Keratinocyte (primary cell): ENCODE results near the gene IGF1R. TPM values are rescaled to one million over a fixed set of nuclear protein-coding genes. Genes with fewer than 3 reads are reported as not detected.

ENCODE experiments used
- DNase-seq: peaks from one replicate; pipeline ENCODE4 v3.0.0-alpha.2; 2011; ENCODE audit warnings: low read depth, missing footprints, low spot score
- FAIRE-seq: peaks from 2 replicates; lab custom pipeline; 2011; peaks lifted over from hg19 to GRCh38; lab: Jason Lieb, UNC
- H2AFZ ChIP-seq: 2 replicates; pipeline ENCODE4 v1.6.0; 2012; ENCODE audit warnings: low read length, control low read depth, inconsistent platforms; ENCODE audit not compliant: control insufficient read depth
- H3K27ac ChIP-seq: 2 replicates; pipeline ENCODE4 v1.5.1; 2011; ENCODE audit warnings: low read length; ENCODE audit not compliant: control insufficient read depth, insufficient read depth
- H3K27me3 ChIP-seq: 3 replicates; pipeline ENCODE4 v1.6.0; 2011; ENCODE audit warnings: low read length; ENCODE audit not compliant: control insufficient read depth, insufficient read depth; ENCODE audit errors: extremely low read depth
- H3K36me3 ChIP-seq, 2 experiments: 2 replicates in 1 of 2; 3 replicates in 1 of 2; pipeline ENCODE4 v1.5.1; 2011; ENCODE audit warnings: low read length in 2 of 2, mild to moderate bottlenecking in 1 of 2; ENCODE audit not compliant: control insufficient read depth in 2 of 2, insufficient read depth in 2 of 2; ENCODE audit errors: extremely low read depth in 1 of 2
- H3K4me1 ChIP-seq: 3 replicates; pipeline ENCODE4 v1.5.1; 2011; ENCODE audit warnings: low read length; ENCODE audit not compliant: control insufficient read depth, insufficient read depth; ENCODE audit errors: extremely low read depth
- H3K4me2 ChIP-seq: 3 replicates; pipeline ENCODE4 v1.6.0; 2011; ENCODE audit warnings: low read depth, low read length; ENCODE audit not compliant: control insufficient read depth, insufficient read depth; ENCODE audit errors: extremely low read depth
- H3K4me3 ChIP-seq, 3 experiments: fragments of 200-600 bp in 1 of 3; sonication (generic) in 1 of 3; 2 replicates in 2 of 3; 3 replicates in 1 of 3; pipeline ENCODE4 v1.5.1; 2011 to 2016; ENCODE audit warnings: low read length in 3 of 3, mild to moderate bottlenecking in 3 of 3, control low read depth in 2 of 3, inconsistent platforms in 1 of 3, low read depth in 1 of 3, mixed read lengths in 1 of 3, mixed run types in 1 of 3, moderate library complexity in 1 of 3; ENCODE audit not compliant: control insufficient read depth in 2 of 3, insufficient read depth in 2 of 3; ENCODE audit errors: extremely low read depth in 1 of 3
- H3K79me2 ChIP-seq: 2 replicates; pipeline ENCODE4 v1.6.0; 2012; ENCODE audit warnings: low read length; ENCODE audit not compliant: control insufficient read depth, insufficient read depth
- H3K9ac ChIP-seq: 3 replicates; pipeline ENCODE4 v1.6.0; 2011; ENCODE audit warnings: low read length; ENCODE audit not compliant: control insufficient read depth, insufficient read depth; ENCODE audit errors: extremely low read depth
- H3K9me1 ChIP-seq: 3 replicates; pipeline ENCODE4 v1.6.0; 2011; ENCODE audit warnings: low read length; ENCODE audit not compliant: control insufficient read depth, insufficient read depth; ENCODE audit errors: extremely low read depth
- H3K9me3 ChIP-seq: 2 replicates; pipeline ENCODE4 v1.5.1; 2012; ENCODE audit warnings: low read depth, low read length; ENCODE audit not compliant: control insufficient read depth
- H4K20me1 ChIP-seq: 3 replicates; pipeline ENCODE4 v1.6.0; 2011; ENCODE audit warnings: low read length; ENCODE audit not compliant: control insufficient read depth, insufficient read depth; ENCODE audit errors: extremely low read depth
- EZH2 ChIP-seq: IDR thresholded peaks from one replicate; pipeline ENCODE4 v1.6.1; 2012; ENCODE audit warnings: inconsistent platforms, mild to moderate bottlenecking, low read length, moderate library complexity
- dilution Hi-C: fragments of 300-500 bp; cut with MboI; formaldehyde crosslinking; loops from one replicate; pipeline ENCODE4 v1.7.0; 2020; ENCODE audit warnings: low sequenced_read_pairs; ENCODE audit not compliant: extremely low pct_ligation_motif_present
- polyA plus RNA-seq, 5 experiments: library from polyadenylated mRNA; depleted of rRNA in 3 of 5; stranded (reverse) in 3 of 5; stranded (forward) in 1 of 5; unstranded in 1 of 5; fragments of >200 nt; gene quantifications; 1 replicate in 1 of 5; 2 replicates in 3 of 5; 3 replicates in 1 of 5; pipeline versions ENCODE4 v1.2.1 to v1.2.3, GENCODE V29; 2011 to 2012; ENCODE audit warnings: missing spikeins in 2 of 5, low read depth in 1 of 5, low replicate concordance in 1 of 5
- TF ChIP-seq, protein P1 (sequence below), 3 experiments: IDR thresholded peaks in 1 of 3; conservative IDR thresholded peaks in 1 of 3; optimal IDR thresholded peaks in 1 of 3; 2 replicates in 2 of 3; 3 replicates in 1 of 3; pipeline versions ENCODE3 to v1.5.1; 2011; ENCODE audit warnings: low read length in 3 of 3, mild to moderate bottlenecking in 3 of 3, moderate library complexity in 2 of 3, control low read depth in 1 of 3, inconsistent platforms in 1 of 3; ENCODE audit not compliant: insufficient read depth in 2 of 3; ENCODE audit errors: extremely low read depth in 1 of 3

The IGF1R gene
- polyA plus RNA-seq, 1 donor (not counting 4 experiments of a cell fraction or from before 2014, with no cell fraction given), result 14.5 TPM

DNA sequence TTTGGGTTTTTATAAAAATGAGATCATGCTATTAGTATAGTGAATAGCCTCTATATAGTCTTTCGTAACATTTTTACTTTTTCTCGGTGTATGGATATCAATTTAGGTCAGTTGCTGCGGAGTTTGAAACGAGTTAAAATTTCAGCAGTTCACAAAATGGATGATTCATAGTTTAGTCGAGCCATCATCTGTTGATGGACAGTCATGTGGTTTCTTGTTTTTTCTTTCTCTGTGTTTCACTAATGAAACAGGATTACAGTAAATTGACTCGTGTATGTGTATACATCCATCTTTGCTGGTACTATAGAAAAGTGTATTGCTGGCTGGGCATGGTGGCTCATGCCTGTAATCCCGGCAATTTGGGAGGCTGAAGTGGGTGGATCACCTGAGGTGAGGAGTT is 106.8 kb downstream of the IGF1R start:
- Histone ChIP-seq H3K27ac (peak overlapping the region; percentile 34), H3K4me1 (peaks cover 31% of the 10 kb centered on the region), H3K9ac (peak overlapping the region; percentile 12), H3K9me1 (no peaks in the 10 kb centered on the region), H4K20me1 (no peaks in the 10 kb centered on the region), H3K36me3 (no peaks in the 10 kb centered on the region), H3K27me3 (no peaks in the 10 kb centered on the region), H3K4me3 (no peak overlapping the region), H3K4me2 (peak overlapping the region; percentile 95), H3K79me2 (peaks cover 96% of the 10 kb centered on the region), H3K9me3 (no peaks in the 10 kb centered on the region), H2AFZ (no peak overlapping the region)
- dilution Hi-C loops, result no loop called here
- DNase-seq, result no peak
- TF ChIP-seq, protein P1, sequence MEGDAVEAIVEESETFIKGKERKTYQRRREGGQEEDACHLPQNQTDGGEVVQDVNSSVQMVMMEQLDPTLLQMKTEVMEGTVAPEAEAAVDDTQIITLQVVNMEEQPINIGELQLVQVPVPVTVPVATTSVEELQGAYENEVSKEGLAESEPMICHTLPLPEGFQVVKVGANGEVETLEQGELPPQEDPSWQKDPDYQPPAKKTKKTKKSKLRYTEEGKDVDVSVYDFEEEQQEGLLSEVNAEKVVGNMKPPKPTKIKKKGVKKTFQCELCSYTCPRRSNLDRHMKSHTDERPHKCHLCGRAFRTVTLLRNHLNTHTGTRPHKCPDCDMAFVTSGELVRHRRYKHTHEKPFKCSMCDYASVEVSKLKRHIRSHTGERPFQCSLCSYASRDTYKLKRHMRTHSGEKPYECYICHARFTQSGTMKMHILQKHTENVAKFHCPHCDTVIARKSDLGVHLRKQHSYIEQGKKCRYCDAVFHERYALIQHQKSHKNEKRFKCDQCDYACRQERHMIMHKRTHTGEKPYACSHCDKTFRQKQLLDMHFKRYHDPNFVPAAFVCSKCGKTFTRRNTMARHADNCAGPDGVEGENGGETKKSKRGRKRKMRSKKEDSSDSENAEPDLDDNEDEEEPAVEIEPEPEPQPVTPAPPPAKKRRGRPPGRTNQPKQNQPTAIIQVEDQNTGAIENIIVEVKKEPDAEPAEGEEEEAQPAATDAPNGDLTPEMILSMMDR (optimal IDR thresholded peaks at IDR 0.05 in 1 of 3, IDR thresholded peaks at IDR 0.05 in 1 of 3, conservative IDR thresholded peaks at IDR 0.05 in 1 of 3; ENCODE audit: extremely low read depth in 1 of 3, insufficient read depth in 2 of 3, low read length in 3 of 3), result no peak
- no peak for TF ChIP-seq EZH2
- no peak for FAIRE-seq

DNA sequence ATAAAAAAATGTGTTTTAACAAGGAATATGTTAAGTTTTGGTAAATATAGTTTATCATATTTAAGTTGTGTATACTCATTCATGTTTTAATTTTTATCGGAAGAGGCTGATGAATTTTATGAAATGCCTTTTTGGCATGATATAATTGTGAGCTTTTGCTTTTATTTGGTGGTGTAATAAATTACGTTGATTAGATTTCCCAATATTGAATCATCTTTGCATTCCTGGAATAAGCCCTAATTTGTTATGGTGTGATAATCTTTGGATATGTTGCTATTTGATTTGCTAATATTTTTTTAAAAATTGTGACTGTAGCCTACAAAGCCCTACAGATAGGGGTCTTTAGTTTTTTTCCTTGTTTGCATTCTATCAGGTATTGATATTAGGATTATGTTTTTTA is 107.4 kb downstream of the IGF1R start:
- H3K79me2 ChIP-seq, result peaks cover 96% of the 10 kb centered on the region
- no peaks in the 10 kb centered on the region for H3K27me3 ChIP-seq
- no peak for FAIRE-seq
- no peak overlapping the region for H3K4me3 ChIP-seq
- no peak overlapping the region for H2AFZ ChIP-seq
- TF ChIP-seq EZH2, result no peak
- TF ChIP-seq, protein P1 (optimal IDR thresholded peaks at IDR 0.05 in 1 of 3, IDR thresholded peaks at IDR 0.05 in 1 of 3, conservative IDR thresholded peaks at IDR 0.05 in 1 of 3; ENCODE audit: extremely low read depth in 1 of 3, insufficient read depth in 2 of 3, low read length in 3 of 3), result no peak
- H3K4me1 ChIP-seq, result peaks cover 38% of the 10 kb centered on the region
- H3K9ac ChIP-seq, result peak overlapping the region; percentile 12
- dilution Hi-C loops, result no loop called here
- no peak overlapping the region for H3K4me2 ChIP-seq
- H3K36me3 ChIP-seq, result no peaks in the 10 kb centered on the region
- H4K20me1 ChIP-seq, result peaks cover 2% of the 10 kb centered on the region
- H3K27ac ChIP-seq, result peak overlapping the region; percentile 34
- DNase-seq, result no peak
- no peaks in the 10 kb centered on the region for H3K9me1 ChIP-seq
- H3K9me3 ChIP-seq, result no peaks in the 10 kb centered on the region
